Endothelial cell (in vitro differentiated cells): ENCODE data around the gene STMN1. TPM values are rescaled to one million over a fixed set of nuclear protein-coding genes. Genes with fewer than 3 reads are reported as not detected.

Source experiments
- DNase-seq: peaks from one replicate; pipeline ENCODE4 v3.0.0; 2021; ENCODE audit warnings: low spot score
- H3K27ac Mint-ChIP-seq: one replicate; pipeline ENCODE4 v1.8.0; 2021; ENCODE audit warnings: mixed read lengths, inconsistent platforms; ENCODE audit not compliant: unreplicated experiment
- H3K27me3 Mint-ChIP-seq: one replicate; pipeline ENCODE4 v1.8.0; 2021; ENCODE audit warnings: mild to moderate bottlenecking, moderate library complexity, mixed read lengths, inconsistent platforms; ENCODE audit not compliant: unreplicated experiment
- H3K36me3 Mint-ChIP-seq: one replicate; pipeline ENCODE4 v1.8.0; 2021; ENCODE audit warnings: mild to moderate bottlenecking, low read depth, mixed read lengths, inconsistent platforms; ENCODE audit not compliant: unreplicated experiment
- H3K4me1 Mint-ChIP-seq: one replicate; pipeline ENCODE4 v1.8.0; 2021; ENCODE audit warnings: mild to moderate bottlenecking, mixed read lengths, inconsistent platforms; ENCODE audit not compliant: unreplicated experiment
- H3K4me3 Mint-ChIP-seq: one replicate; pipeline ENCODE4 v1.8.0; 2021; ENCODE audit warnings: mild to moderate bottlenecking, mixed read lengths, inconsistent platforms; ENCODE audit not compliant: unreplicated experiment
- H3K9me3 Mint-ChIP-seq: one replicate; pipeline ENCODE4 v1.8.0; 2021; ENCODE audit warnings: mixed read lengths, inconsistent platforms; ENCODE audit not compliant: unreplicated experiment
- total RNA-seq: library from RNA; stranded (reverse); fragmentation: NEBNext Ultra II Directional; extraction: Animal tissue kit (Norgen Biotek cat#: 25700); gene quantifications from one replicate; pipeline ENCODE4 v1.2.1, GENCODE V29; 2021; ENCODE audit not compliant: unreplicated experiment
- TF ChIP-seq, protein P1 (sequence below): fragments of 200-600 bp; sonication (generic); IDR thresholded peaks from one replicate; pipeline ENCODE4 v1.5.0; 2021; ENCODE audit warnings: antibody characterized with exemption; ENCODE audit not compliant: unreplicated experiment

The STMN1 gene
- total RNA-seq, 1 donor from 2014 or later, result 972 TPM

DNA sequence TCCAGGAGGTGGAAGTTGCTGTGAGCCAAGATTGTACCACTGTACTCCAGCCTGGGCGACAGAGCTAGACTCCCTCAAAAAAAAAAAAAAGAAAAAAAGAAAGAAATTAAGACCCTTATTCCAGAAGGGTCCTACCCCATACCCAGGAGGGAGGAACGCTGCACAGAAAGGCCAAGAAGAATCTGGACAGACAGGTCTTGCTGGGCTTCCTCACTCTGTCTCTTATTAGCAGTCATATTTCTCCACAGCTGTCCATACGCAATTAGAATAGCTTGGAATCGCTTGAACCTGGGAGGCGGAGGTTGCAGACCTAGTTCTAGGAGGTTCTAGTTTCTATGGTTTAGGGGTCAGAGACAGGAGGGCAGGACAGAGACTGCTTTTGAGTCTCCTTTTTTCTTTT, 27.5 kb downstream of the STMN1 start:
- Mint-ChIP-seq H3K27me3 (peaks cover 15% of the 10 kb centered on the region), H3K36me3 (peaks cover 4% of the 10 kb centered on the region), H3K9me3 (no peaks in the 10 kb centered on the region), H3K4me3 (no peak overlapping the region), H3K4me1 (peaks cover 16% of the 10 kb centered on the region), H3K27ac (no peak overlapping the region)
- no peak for DNase-seq
- TF ChIP-seq, protein P1, sequence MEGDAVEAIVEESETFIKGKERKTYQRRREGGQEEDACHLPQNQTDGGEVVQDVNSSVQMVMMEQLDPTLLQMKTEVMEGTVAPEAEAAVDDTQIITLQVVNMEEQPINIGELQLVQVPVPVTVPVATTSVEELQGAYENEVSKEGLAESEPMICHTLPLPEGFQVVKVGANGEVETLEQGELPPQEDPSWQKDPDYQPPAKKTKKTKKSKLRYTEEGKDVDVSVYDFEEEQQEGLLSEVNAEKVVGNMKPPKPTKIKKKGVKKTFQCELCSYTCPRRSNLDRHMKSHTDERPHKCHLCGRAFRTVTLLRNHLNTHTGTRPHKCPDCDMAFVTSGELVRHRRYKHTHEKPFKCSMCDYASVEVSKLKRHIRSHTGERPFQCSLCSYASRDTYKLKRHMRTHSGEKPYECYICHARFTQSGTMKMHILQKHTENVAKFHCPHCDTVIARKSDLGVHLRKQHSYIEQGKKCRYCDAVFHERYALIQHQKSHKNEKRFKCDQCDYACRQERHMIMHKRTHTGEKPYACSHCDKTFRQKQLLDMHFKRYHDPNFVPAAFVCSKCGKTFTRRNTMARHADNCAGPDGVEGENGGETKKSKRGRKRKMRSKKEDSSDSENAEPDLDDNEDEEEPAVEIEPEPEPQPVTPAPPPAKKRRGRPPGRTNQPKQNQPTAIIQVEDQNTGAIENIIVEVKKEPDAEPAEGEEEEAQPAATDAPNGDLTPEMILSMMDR, result no peak

DNA sequence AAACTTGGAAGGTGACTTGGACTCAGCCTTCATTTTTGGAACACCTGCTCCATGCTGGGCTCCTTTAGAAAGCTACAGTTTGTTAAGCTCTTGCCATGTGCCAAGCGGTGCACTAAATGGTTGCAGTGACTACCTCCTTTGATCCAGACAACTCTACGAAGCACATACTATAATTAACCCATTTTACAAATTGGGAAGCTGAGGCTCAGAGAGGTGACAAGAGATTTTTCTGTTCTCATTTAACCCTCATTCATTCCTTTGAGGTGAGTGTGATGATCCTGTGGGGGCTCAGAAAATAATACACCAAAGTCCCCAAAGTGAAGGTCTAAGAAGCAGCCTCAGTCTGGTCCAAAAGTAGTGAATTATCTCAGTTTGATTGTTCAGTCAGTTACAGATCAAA, 29.1 kb downstream of the STMN1 start:
- peaks cover 18% of the 10 kb centered on the region for H3K4me1 Mint-ChIP-seq
- no peak for DNase-seq
- no peak overlapping the region for H3K27ac Mint-ChIP-seq
- peaks cover 15% of the 10 kb centered on the region for H3K27me3 Mint-ChIP-seq
- H3K9me3 Mint-ChIP-seq, result no peaks in the 10 kb centered on the region
- TF ChIP-seq, protein P1, result no peak
- no peak overlapping the region for H3K4me3 Mint-ChIP-seq
- peaks cover 7% of the 10 kb centered on the region for H3K36me3 Mint-ChIP-seq

DNA sequence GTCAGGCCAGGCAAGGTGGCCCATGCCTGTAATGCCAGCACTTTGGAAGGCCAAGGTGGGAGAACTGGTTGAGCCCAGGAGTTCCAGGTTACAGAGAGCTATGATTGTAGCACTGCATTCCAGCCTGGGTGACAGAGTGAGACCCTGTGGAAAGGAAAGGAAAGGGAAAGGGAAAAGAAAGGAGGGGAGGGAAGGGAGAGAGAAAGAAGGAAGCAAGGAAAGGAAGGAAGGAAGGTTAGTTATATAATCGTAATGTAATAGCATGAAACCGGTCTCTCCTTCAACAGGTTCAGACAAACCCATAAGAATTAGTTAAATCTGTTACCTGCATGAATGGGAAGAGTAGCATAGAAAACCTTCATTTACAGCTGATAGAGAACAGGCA, 29.5 kb downstream of the STMN1 start:
- Mint-ChIP-seq H3K9me3 (no peaks in the 10 kb centered on the region), H3K4me3 (peak overlapping the region; percentile 88), H3K4me1 (peaks cover 18% of the 10 kb centered on the region), H3K27ac (peak overlapping the region; percentile 85), H3K36me3 (peaks cover 7% of the 10 kb centered on the region), H3K27me3 (peaks cover 15% of the 10 kb centered on the region)
- TF ChIP-seq, protein P1, result no peak
- no peak for DNase-seq

DNA sequence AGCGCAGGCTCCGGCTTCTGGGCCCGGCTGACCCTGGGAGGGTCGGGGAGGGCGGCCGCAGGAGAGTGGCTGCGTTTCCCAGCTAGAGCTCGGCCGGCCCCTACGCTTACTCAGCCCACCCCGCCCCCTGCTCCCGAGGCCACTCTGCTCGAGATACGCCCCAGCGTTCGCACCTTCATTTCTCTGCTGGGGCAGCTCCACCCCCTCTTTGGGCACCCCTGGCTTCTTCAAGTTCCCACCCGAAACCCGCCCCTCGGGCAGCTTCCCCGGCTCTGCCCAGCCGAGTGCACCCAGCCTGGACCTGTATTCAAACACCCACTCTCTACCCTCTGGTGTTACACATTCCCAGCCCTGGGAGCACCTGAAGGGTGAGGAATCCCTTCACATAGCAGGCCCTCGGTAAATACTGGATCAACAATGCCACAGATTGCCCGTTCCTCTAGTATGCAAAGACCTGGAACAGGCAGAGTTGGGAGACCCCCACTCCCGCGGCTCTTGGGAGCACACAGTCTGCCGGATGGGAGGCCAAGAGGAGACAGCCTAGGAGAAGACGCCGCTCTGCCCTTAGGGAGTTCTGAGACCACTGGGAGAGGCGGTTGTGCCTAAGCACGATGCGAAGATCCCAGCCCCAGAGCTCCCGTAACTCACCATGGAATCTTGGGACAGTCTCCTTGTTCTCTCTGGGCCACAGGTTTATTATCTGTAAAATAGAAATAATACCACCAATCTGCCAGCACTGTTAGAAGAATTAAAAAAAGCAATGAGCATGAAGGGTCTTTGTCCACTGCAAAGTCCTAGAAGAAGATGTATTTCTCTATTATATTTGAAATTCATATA, 30.1 kb downstream of the STMN1 start:
- Mint-ChIP-seq H3K27ac (peak overlapping the region; percentile 85), H3K27me3 (peaks cover 15% of the 10 kb centered on the region), H3K4me3 (peak overlapping the region; percentile 88), H3K9me3 (no peaks in the 10 kb centered on the region), H3K36me3 (peaks cover 7% of the 10 kb centered on the region), H3K4me1 (peaks cover 19% of the 10 kb centered on the region)
- TF ChIP-seq, protein P1, result no peak
- no peak for DNase-seq

DNA sequence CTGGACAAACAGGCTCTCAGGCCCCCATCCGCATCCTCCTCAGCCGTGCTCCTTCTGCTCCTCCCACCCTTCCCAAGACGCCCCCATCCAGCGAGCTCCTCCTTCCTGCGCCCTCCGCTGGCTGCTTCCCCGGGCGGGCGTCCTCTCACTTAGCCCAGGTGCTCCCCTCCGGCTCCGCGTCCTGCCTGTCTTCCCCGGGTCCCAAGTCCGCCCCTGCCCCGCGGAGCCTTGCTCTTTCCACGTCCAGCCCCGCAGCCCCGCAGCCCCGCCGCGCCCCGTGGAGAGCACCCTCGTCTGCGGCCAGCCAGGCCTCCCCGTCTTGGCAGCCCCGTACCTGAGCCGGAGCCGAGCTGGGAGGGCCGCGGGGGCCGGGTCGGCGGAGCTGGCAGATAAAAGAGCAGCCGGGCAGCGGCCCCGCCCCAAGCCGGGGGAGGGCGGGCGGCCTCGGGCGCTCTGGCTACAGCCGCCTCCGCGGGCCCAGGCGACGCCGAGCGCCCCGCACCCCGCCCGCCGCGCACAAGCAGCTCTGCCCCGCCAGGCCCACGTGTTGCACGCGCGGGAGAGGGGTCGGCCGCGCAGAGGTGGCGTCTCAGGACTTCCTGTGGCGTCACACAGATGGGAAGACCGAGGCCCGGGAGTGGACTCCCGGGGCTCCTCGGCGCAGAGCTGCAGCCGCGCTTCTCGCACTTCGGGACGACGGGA, 30.9 kb downstream of the STMN1 start, which contains the start of gene PAQR7:
Gene PAQR7 (minus strand): TSS at position 555 of the 702 bp plus-strand sequence. CDS start 11,869 bp downstream, outside the sequence.
- H3K36me3 Mint-ChIP-seq, result peaks cover 5% of the 10 kb centered on the region
- peaks cover 15% of the 10 kb centered on the region for H3K27me3 Mint-ChIP-seq
- H3K27ac Mint-ChIP-seq, result peak within 1 kb of the TSS; percentile 85
- peak; percentile 70 for DNase-seq
- no peaks in the 10 kb centered on the region for H3K9me3 Mint-ChIP-seq
- peak within 1 kb of the TSS; percentile 90 for H3K4me3 Mint-ChIP-seq
- peaks cover 19% of the 10 kb centered on the region for H3K4me1 Mint-ChIP-seq
- TF ChIP-seq, protein P1, result no peak
